RWPE1 (cell line): ENCODE results near the gene MCCC1.
A peak's percentile ranks its signal among the peaks of the same experiment; 100 is the strongest.

Source experiments
- CTCF ChIA-PET: fragments of 350-600 bp; sonication (Branson Sonifier 250); formaldehyde crosslinking; extraction: SDS; loops from one replicate; lab custom pipeline; 2021; lab: Yijun Ruan, JAX
- POLR2A ChIA-PET: fragments of 400-600 bp; formaldehyde crosslinking; extraction: SDS; loops from one replicate; lab custom pipeline; 2020; ENCODE audit warnings: antibody characterized with exemption; ENCODE audit not compliant: low non-redundant PET; lab: Yijun Ruan, JAX
- DNase-seq: peaks from one replicate; pipeline ENCODE4 v3.0.0; 2012; ENCODE audit warnings: low spot score
- H3K27ac ChIP-seq: fragments of 450-650 bp; 2 replicates; pipeline ENCODE4 v1.5.1; 2017
- TF ChIP-seq, protein P1 (sequence below): fragments of 450-650 bp; conservative IDR thresholded peaks from 2 replicates; pipeline ENCODE4 v1.5.1; 2017; ENCODE audit warnings: low read depth, mild to moderate bottlenecking

MCCC1 gene

DNA sequence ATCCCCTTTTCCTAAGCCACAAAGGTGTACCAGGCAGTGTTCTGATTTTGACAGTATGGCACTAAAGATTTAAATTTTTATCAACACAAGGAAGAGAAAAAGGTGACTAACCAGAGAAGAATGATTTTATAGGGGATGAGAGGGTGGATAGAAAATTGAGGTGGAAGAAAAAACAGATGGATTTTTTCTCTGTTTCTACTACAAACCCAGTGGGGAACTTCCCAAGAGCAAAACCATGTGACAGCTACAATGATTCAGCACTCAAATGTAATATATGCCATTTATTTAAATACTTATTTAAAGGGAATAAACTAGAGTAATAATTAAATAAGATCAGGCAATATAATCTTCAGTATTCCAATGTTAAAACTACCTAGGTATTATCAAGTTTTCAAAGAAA lies 130.0 kb downstream of the MCCC1 start:
- DNase-seq, result peak; percentile 34
- ChIA-PET POLR2A (no interaction called here), CTCF (no interaction called here)
- H3K27ac ChIP-seq, result no peak overlapping the region
- TF ChIP-seq, protein P1, sequence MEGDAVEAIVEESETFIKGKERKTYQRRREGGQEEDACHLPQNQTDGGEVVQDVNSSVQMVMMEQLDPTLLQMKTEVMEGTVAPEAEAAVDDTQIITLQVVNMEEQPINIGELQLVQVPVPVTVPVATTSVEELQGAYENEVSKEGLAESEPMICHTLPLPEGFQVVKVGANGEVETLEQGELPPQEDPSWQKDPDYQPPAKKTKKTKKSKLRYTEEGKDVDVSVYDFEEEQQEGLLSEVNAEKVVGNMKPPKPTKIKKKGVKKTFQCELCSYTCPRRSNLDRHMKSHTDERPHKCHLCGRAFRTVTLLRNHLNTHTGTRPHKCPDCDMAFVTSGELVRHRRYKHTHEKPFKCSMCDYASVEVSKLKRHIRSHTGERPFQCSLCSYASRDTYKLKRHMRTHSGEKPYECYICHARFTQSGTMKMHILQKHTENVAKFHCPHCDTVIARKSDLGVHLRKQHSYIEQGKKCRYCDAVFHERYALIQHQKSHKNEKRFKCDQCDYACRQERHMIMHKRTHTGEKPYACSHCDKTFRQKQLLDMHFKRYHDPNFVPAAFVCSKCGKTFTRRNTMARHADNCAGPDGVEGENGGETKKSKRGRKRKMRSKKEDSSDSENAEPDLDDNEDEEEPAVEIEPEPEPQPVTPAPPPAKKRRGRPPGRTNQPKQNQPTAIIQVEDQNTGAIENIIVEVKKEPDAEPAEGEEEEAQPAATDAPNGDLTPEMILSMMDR, result no peak

DNA sequence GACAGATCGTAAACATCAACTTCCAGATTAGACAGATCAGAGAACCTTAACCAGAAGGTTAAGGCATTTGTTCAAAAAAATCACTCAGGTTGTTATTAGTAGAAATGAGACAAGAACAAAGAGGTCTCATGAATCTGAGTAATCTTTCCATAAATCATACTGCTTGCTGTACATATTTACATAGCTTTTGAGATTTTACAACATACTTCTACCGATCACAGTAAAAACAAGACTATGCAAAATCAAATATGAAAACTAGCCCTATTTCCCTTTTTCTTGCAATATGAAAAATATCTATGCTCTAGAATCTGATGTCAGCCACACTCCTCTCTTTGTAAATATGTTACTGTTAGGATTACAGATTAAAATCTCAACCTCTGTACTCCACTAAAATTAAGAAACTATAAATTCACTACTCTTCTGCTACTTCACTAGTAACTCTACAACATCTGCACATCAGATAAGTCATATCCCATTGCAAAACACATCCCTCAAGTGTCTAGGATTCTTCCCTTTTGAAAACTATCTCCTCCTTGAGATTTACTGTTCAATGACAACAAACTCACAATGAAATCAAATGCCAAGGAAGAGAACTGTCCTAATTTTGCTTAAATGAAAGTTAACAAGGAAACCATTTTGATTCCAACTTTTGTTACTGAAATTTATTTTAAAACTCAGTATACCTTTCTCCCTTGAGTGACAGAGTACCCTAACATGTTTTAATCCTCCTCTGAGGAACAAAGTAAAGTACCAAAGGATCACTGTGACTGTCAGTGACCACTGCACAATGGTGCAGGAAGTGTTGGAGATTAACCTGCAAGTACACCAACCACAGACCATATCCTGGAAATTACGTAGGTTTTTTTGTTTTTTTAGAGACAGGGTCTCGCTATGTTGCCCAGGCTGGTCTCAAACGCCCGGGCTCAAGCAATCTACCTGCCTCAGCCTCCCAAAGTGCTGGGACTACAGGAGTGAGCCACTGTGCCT lies 131.8 kb downstream of the MCCC1 start:
- TF ChIP-seq, protein P1, result no peak
- POLR2A ChIA-PET, result no interaction called here
- H3K27ac ChIP-seq, result no peak overlapping the region
- no peak for DNase-seq
- CTCF ChIA-PET, result no interaction called here

DNA sequence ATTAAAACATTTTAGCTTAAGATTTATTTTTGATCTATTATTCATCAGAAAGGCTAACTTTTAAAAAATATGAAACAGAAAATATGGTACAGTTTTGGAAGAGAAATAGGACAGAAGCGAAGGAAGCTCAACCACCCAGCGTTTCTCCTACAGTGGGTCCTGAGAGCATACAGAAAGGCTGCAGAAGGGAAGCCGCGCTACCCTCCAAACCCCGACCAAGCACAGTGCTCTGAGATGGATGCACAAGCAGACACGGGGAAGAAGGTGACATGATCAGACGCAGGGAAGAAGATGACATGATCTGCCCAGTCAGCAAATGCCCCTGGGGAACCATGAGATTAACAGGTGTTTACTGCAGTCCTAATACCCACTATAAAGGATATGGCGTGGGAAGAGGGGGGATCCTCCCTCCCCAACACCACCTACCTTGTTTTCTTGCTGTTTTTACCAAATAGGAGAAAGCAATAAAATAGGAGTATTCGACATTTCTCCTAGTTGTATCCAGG lies 133.4 kb downstream of the MCCC1 start:
- ChIA-PET CTCF (no interaction called here), POLR2A (no interaction called here)
- DNase-seq, result no peak
- TF ChIP-seq, protein P1, result no peak
- H3K27ac ChIP-seq, result no peak overlapping the region
